ENCODE results near the gene THAP3.
"Not testable (repeated sequence)": the region's sequence is repeated elsewhere in the genome, so short reads cannot be mapped to it uniquely, and the experiment has no call there.

Gene THAP3

GRCh38 chr1:6596886-6597776 is 27.5 kb upstream of the THAP3 start:
- Mint-ChIP-seq H3K4me1 (ENCODE audit: low read depth) (peaks cover 85% of the 10 kb centered on the region), H3K9me3 (no peaks in the 10 kb centered on the region), H3K27me3 (no peaks in the 10 kb centered on the region), H3K4me3 (no peak overlapping the region), H3K27ac (no peak overlapping the region), H3K36me3 (ENCODE audit: low read depth) (peaks cover 95% of the 10 kb centered on the region)
- intact Hi-C loops (cut with micrococcal nuclease) = no loop called here

- H3K9me3 Mint-ChIP-seq = no peaks in the 10 kb centered on the region
- no peaks in the 10 kb centered on the region for H3K27me3 Mint-ChIP-seq
- H3K4me3 Mint-ChIP-seq = no peak overlapping the region
- H3K27ac Mint-ChIP-seq = no peak overlapping the region
- H3K4me1 Mint-ChIP-seq (ENCODE audit: low read depth) = peaks cover 79% of the 10 kb centered on the region
- peaks cover 92% of the 10 kb centered on the region for H3K36me3 Mint-ChIP-seq (ENCODE audit: low read depth)
- intact Hi-C loops (cut with micrococcal nuclease) = no loop called here
These were observed 26.9 kb upstream of the THAP3 start for GRCh38 chr1:6597777-6598131.

DNA sequence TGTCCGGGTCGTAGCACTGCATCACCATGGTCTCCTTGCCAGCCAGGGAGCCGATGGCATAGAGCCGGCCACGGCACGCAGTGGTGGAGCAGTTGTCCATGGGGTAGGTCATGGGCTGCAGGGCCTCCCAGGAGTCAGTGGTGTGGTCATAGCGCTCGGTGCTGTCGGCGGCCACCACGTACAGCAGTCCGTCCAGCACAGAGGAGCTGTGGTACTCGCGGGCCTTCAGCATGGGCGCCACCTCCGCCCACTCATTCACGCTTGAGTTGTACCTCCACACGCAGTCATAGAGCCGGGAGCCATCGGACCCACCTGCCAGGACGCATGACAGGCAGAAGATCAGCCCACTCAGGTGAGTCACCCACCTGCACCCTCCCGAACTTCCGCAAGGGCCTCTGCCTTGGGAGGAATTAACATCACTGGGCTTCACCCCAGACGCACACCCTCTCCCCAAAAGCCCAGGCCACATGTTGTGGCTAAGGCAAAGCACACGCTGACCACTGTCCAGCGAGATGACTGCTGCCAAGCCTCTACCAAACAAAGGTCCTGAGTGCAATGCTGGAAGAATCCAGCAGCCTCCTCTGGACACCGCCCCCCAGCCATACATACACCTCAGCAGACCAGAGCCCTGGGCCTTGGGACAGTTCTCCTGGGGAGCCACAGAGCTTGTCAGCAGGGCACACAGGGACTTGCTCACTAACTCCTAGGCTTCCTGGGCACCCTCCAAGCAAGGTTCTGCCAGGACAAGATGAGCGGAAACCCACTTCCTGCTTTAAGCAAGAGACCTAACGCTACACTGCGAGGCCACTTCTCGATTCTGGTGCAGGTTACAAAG is 25.3 kb upstream of the THAP3 start:
- intact Hi-C loops (cut with micrococcal nuclease) = no loop called here
- H3K36me3 Mint-ChIP-seq (ENCODE audit: low read depth) = peaks cover 76% of the 10 kb centered on the region

DNA sequence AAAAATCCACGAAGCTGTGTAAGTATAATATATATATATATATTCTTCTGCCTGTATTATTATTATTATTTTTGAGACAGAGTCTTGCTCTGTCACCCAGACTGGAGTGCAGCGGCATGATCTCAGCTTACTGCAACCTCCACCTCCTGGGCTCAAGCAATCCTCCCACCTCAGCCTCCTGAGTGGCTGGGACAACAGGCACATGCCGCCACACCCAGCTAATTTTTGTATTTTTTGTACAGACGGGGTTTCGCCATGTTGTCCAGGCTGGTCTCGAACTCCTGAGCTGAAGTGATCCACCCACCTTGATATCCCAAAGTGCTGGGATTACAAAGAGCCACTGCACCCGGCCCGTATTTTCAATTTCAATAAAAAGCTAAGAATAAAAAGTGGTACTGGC is 24.7 kb upstream of the THAP3 start:
- peaks cover 67% of the 10 kb centered on the region for H3K4me1 Mint-ChIP-seq (ENCODE audit: low read depth)
- peak overlapping the region; percentile 92 for H3K4me3 Mint-ChIP-seq
- H3K27me3 Mint-ChIP-seq, H3K9me3 Mint-ChIP-seq: not testable (repeated sequence)
- intact Hi-C loops (cut with micrococcal nuclease) = loop anchor here (5.0 kb wide), 1 partner anchor 48 kb away; the partner anchor contains the start of gene NOL9
- peaks cover 70% of the 10 kb centered on the region for H3K36me3 Mint-ChIP-seq (ENCODE audit: low read depth)
- H3K27ac Mint-ChIP-seq = peak overlapping the region; percentile 98

More for the DNA sequence above, 25.3 kb upstream of the THAP3 start:
- Mint-ChIP-seq H3K4me1 (ENCODE audit: low read depth) (peaks cover 74% of the 10 kb centered on the region), H3K9me3 (no peaks in the 10 kb centered on the region), H3K27ac (peak overlapping the region; percentile 98), H3K27me3 (no peaks in the 10 kb centered on the region), H3K4me3 (peak overlapping the region; percentile 92)

GRCh38 chr1:6600410-6601048 is 24.1 kb upstream of the THAP3 start:
- intact Hi-C loops (cut with micrococcal nuclease) = loop anchor here (5.0 kb wide), 1 partner anchor 48 kb away; the partner anchor contains the start of gene NOL9
- H3K9me3 Mint-ChIP-seq = no peaks in the 10 kb centered on the region
- H3K27ac Mint-ChIP-seq = peak overlapping the region; percentile 98
- peak overlapping the region; percentile 92 for H3K4me3 Mint-ChIP-seq
- peaks cover 64% of the 10 kb centered on the region for H3K36me3 Mint-ChIP-seq (ENCODE audit: low read depth)
- no peaks in the 10 kb centered on the region for H3K27me3 Mint-ChIP-seq
- peaks cover 62% of the 10 kb centered on the region for H3K4me1 Mint-ChIP-seq (ENCODE audit: low read depth)

DNA sequence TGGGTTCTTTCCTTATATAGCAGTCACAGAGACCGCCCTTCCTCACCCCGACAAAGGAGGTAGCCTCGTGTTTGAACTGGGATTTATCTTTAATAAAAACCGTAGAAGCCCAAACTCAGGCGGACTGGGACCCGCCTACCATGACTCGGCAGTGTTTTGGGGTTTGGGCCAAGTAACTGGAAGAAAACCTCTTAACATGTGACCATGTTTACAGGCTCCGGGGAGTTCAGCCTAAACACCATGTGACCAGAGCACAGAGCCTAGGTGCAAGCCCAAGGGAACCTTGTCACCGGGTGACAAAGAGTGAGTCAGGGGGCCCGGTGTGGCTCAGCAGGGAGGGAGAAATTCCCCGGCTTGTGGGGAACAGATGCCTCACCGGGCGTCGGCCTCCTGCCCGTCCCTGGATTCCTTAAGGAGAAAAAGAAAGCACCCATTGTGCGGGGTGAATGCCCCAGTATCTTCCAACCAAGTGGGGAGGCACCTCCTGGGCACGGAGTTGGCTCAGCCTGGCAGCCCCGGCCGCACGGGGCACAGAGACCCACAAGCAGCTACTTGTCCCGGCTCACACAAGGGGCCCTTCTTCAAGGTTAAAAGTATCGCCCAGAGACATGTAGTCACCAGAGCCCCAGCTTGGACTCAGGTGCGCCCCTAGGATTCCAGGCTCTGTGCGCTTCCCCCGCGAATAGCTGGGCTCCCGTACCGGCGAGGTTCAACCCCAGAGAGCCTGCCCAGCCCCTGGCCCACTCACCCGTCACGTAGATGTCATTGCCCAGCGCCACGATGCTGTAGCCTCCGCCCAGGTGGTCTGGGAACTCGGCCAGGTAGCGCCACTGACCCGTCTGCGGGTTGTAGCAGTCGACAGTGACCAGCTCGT is 23.4 kb upstream of the THAP3 start:
- peaks cover 57% of the 10 kb centered on the region for H3K36me3 Mint-ChIP-seq (ENCODE audit: low read depth)
- H3K27ac Mint-ChIP-seq = peak overlapping the region; percentile 98
- H3K4me1 Mint-ChIP-seq (ENCODE audit: low read depth) = peaks cover 54% of the 10 kb centered on the region
- H3K4me3 Mint-ChIP-seq = peak overlapping the region; percentile 92
- H3K27me3 Mint-ChIP-seq = no peaks in the 10 kb centered on the region
- H3K9me3 Mint-ChIP-seq = no peaks in the 10 kb centered on the region
- intact Hi-C loops (cut with micrococcal nuclease) = loop anchor here (5.0 kb wide), 1 partner anchor 49 kb away; the partner anchor contains the start of gene NOL9

DNA sequence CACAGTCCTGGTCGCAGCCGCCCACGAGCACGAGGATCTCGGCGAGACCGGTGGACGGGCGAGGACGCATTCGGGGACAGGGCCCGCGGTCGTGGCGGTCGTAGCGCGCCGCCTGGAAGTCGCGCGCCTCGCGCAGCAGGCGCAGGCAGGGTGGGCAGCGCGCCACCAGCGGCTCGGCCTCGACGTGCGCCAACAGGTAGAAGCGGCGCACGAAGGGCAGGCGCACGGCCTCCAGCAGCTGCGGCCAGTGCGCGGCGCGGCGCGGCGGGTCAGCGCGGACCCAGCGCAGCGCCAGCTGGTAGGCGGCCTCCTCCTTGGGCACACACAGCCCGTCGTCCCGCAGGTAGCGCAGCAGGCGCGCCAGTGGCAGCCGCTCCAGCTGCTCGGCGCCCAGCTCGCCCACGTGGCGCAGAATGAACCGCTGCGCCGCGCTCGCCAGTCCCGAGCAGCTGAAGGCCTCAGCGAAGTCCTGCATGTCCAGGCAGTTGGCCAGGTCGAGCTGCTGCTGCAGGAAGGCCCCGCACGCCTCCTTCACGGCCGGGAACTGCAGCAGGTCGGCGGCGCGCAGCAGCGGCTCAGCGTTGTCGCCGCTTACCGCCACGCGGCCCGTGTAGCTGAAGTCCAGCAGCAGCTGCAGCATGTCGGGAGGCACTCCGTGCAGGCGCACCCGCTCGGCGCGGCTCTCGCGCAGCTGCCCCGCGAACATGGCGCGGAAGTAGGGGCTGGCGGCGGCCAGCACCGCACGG is 22.6 kb upstream of the THAP3 start:
- intact Hi-C loops (cut with micrococcal nuclease) = loop anchor here (5.0 kb wide), 1 partner anchor 50 kb away; the partner anchor contains the start of gene NOL9
- Mint-ChIP-seq H3K27ac (peak overlapping the region; percentile 98), H3K4me3 (peak overlapping the region; percentile 92), H3K4me1 (ENCODE audit: low read depth) (peaks cover 46% of the 10 kb centered on the region), H3K9me3 (no peaks in the 10 kb centered on the region), H3K27me3 (no peaks in the 10 kb centered on the region), H3K36me3 (ENCODE audit: low read depth) (peaks cover 49% of the 10 kb centered on the region)

DNA sequence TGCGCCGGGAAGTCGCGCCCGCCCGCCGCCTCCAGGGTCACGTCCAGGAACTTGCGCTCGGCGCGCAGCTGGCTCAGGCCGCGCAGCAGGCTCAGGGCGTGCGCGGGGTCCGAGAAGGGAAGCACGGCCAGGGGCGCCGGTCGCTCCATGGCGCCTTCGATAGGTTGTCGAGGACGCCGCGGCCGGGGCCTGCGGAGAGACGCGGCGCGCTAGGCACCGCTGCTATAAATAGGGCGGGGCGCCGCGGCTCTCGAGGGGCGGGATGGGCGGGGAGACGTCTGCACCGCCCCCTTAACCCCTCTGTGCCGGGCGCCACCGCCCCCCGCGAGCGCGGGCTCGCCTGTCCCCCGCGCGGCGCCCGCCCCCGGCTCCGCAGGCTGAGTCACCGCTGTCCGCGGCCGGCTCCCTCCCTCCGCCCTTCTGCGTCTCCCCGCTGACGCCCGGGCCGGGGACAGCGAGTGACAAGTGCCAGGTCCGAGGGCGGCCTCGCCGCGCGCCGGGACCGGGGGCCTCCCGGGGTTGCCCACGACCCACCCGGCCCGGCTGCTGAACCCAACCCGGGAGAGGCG is 21.9 kb upstream of the THAP3 start, which contains the start of gene KLHL21:
Gene KLHL21 (minus strand): TSS at position 201 of the 569 bp plus-strand sequence. CDS start 52 bp downstream, at position 149.
- H3K27me3 Mint-ChIP-seq = peaks cover 3% of the 10 kb centered on the region
- intact Hi-C loops (cut with micrococcal nuclease) = loop anchor here (1.0 to 5.0 kb wide), 2 partner anchors 11 to 50 kb away; partner anchors contain the start of genes NOL9 and PHF13
- peak within 1 kb of the TSS; percentile 92 for H3K4me3 Mint-ChIP-seq
- H3K9me3 Mint-ChIP-seq = no peaks in the 10 kb centered on the region
- peak within 1 kb of the TSS; percentile 98 for H3K27ac Mint-ChIP-seq
- peaks cover 40% of the 10 kb centered on the region for H3K4me1 Mint-ChIP-seq (ENCODE audit: low read depth)
- H3K36me3 Mint-ChIP-seq (ENCODE audit: low read depth) = peaks cover 42% of the 10 kb centered on the region

DNA sequence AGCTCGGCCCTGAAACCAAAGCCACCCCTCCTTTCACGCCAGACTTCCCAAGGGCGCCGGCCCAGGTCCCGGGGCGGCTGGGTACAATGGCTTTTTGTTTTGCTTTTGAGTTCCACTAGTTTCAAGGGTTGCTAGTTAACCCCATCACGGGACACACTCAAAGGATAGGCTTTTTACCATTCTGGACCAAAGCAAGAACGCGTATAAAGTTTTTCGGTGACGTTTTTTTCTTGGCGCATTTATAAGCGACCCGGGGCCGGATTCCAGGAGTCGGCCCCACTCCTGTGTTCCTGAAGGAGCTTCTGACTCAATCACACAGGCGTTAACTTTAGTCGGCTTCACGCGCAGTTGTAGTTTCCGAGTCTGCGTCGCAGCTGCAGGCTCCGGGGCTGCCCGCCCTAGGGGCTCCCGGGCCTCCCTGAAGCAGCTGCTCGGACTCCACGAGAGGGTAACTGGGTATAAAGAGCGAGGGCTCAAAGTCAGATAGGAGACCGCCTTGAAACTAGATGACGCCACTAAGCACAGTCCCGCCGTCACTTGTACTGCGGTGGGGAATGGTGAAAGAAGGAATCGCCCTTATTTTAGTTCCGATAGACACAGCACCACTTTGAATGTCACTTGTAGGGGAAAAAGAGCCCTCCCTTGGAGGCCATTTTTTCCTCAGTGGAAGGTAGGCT is 21.3 kb upstream of the THAP3 start:
- Mint-ChIP-seq H3K27ac (peak overlapping the region; percentile 98), H3K4me1 (ENCODE audit: low read depth) (peaks cover 33% of the 10 kb centered on the region), H3K27me3 (peaks cover 3% of the 10 kb centered on the region), H3K36me3 (ENCODE audit: low read depth) (peaks cover 36% of the 10 kb centered on the region), H3K4me3 (peak overlapping the region; percentile 74), H3K9me3 (no peaks in the 10 kb centered on the region)
- intact Hi-C loops (cut with micrococcal nuclease) = loop anchor here (1.0 to 5.0 kb wide), 2 partner anchors 10 to 51 kb away; partner anchors contain the start of genes NOL9 and PHF13

- Mint-ChIP-seq H3K4me3 (peak overlapping the region; percentile 74), H3K4me1 (ENCODE audit: low read depth) (peaks cover 27% of the 10 kb centered on the region), H3K27me3 (peaks cover 3% of the 10 kb centered on the region), H3K36me3 (ENCODE audit: low read depth) (peaks cover 29% of the 10 kb centered on the region), H3K9me3 (no peaks in the 10 kb centered on the region), H3K27ac (peak overlapping the region; percentile 98)
- intact Hi-C loops (cut with micrococcal nuclease) = loop anchor here (1.0 to 5.0 kb wide), 2 partner anchors 9 to 52 kb away; partner anchors contain the start of genes NOL9 and PHF13
These were observed 20.6 kb upstream of the THAP3 start for GRCh38 chr1:6603915-6604558.
